Lower lobe of right lung (tissue), 2 donors: ENCODE data around the gene OR2AJ1. TPM values are rescaled to one million over a fixed set of nuclear protein-coding genes. Genes with fewer than 3 reads are reported as not detected.
"Not testable (repeated sequence)": the region's sequence is repeated elsewhere in the genome, so short reads cannot be mapped to it uniquely, and the experiment has no call there.

Source experiments
- ATAC-seq, 2 donors: fragments of 200-7000 bp; cut with Tn5 transposase; one replicate each; pipeline ENCODE4 v1.9.1; 2020 to 2022; ENCODE audit warnings: mild to moderate bottlenecking in 2 of 2, moderate library complexity in 2 of 2
- DNase-seq: peaks from one replicate; pipeline ENCODE4 v3.0.0-alpha.2; 2020
- H3K27ac ChIP-seq: fragments of 200-600 bp; one replicate; pipeline ENCODE4 v1.8.0; 2022
- H3K27me3 ChIP-seq: fragments of 200-600 bp; one replicate; pipeline ENCODE4 v1.8.0; 2022; ENCODE audit warnings: low read depth
- H3K36me3 ChIP-seq: fragments of 200-600 bp; one replicate; pipeline ENCODE4 v1.8.0; 2022; ENCODE audit warnings: mild to moderate bottlenecking
- H3K4me1 ChIP-seq: fragments of 200-600 bp; one replicate; pipeline ENCODE4 v1.8.0; 2022
- H3K4me3 ChIP-seq: fragments of 200-600 bp; one replicate; pipeline ENCODE4 v1.8.0; 2022; ENCODE audit warnings: mild to moderate bottlenecking
- H3K9me3 ChIP-seq: fragments of 200-600 bp; one replicate; pipeline ENCODE4 v1.8.0; 2022
- CTCF ChIP-seq: fragments of 200-600 bp; IDR thresholded peaks from one replicate; pipeline ENCODE4 v1.8.0; 2022; ENCODE audit warnings: antibody characterized with exemption, mild to moderate bottlenecking
- intact Hi-C: fragments of 100-400 bp; cut with DNase I; formaldehyde crosslinking; loops from one replicate; pipeline ENCODE4 v1.11.0; 2022
- total RNA-seq: library from RNA; stranded (reverse); fragmentation: NEBNext Ultra II Directional; extraction: Animal tissue kit (Norgen Biotek cat#: 25700); gene quantifications from one replicate; pipeline ENCODE4 v1.2.1, GENCODE V29; 2021
- donor health status: DM: no; HTN: yes; CAD: no; lungs with severe emphysema.

OR2AJ1 gene
- total RNA-seq, 1 donor from 2014 or later, result not detected

DNA sequence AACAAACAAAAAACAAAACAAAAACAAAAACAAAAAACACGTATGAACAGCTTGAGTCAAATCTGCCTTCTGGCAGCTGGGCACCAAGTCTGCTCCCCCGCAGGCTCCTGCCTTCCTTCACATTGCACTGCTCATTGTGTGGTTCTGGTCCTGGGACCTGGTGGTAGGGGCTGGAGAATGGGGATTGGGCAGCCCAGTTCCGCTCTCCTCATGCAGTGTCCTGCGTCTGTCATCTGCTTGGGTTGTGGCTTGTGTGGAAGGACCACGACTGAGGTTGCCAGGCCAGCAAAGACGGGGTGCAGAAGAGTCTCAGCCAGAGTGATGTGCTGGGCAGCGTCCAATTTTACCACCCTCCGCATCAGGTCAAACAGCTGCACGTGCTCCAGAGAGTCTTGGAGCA lies 11.1 kb downstream of the OR2AJ1 start:
- Histone ChIP-seq H3K27ac (no peak overlapping the region), H3K36me3 (no peaks in the 10 kb centered on the region), H3K9me3 (no peaks in the 10 kb centered on the region), H3K4me3 (no peak overlapping the region), H3K4me1 (no peaks in the 10 kb centered on the region), H3K27me3 (peaks cover 5% of the 10 kb centered on the region)
- ATAC-seq, result peak in 1 of 2 donors; percentile 9
- intact Hi-C loops, result no loop called here
- TF ChIP-seq CTCF, result no peak
- DNase-seq, result no peak

GRCh38 chr1:247936415-247936814 lies 11.7 kb downstream of the OR2AJ1 start:
- H3K4me3 ChIP-seq, result no peak overlapping the region
- no peak overlapping the region for H3K27ac ChIP-seq
- peaks cover 5% of the 10 kb centered on the region for H3K27me3 ChIP-seq
- H3K36me3 ChIP-seq, result no peaks in the 10 kb centered on the region
- ATAC-seq (peak in 1 of 2 donors; percentile 7), DNase-seq (no peak)
- no peaks in the 10 kb centered on the region for H3K4me1 ChIP-seq
- TF ChIP-seq CTCF, result no peak
- no peaks in the 10 kb centered on the region for H3K9me3 ChIP-seq
- intact Hi-C loops, result no loop called here

- intact Hi-C loops, result not testable (repeated sequence)
- peak overlapping the region; percentile 37 for H3K4me3 ChIP-seq
Observed at GRCh38 chr1:247936965-247937734, 12.5 kb downstream of the OR2AJ1 start.

DNA sequence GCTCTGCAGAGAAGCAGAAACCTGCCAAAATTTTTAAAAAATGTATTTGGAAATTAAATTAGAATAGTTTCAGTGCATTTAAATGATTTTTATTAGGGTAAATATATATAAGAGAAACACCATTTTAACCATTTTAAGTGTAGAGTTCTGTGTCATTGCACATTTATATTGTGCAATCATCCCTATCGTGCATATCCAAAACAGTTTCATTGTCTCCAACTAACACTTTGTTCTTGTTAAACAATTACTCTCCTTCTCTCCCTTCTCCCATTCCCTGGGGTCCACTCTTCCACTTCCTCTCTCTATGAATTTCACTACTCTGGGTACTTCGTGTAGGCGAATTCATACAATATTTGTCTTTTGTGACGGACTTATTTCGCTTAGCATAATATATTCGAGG lies 17.9 kb downstream of the OR2AJ1 start:
- Histone ChIP-seq H3K9me3 (no peaks in the 10 kb centered on the region), H3K4me3 (no peak overlapping the region), H3K27ac (no peak overlapping the region), H3K36me3 (no peaks in the 10 kb centered on the region), H3K4me1 (no peaks in the 10 kb centered on the region), H3K27me3 (no peaks in the 10 kb centered on the region)
- TF ChIP-seq CTCF, result no peak
- ATAC-seq, result no peak
- no peak for DNase-seq
- intact Hi-C loops, result no loop called here

More at GRCh38 chr1:247936965-247937734, 12.5 kb downstream of the OR2AJ1 start:
- DNase-seq (peak; percentile 87), ATAC-seq (peak; percentile 81 to 94)
- not testable (repeated sequence) for H3K4me1 ChIP-seq, H3K36me3 ChIP-seq, H3K27me3 ChIP-seq, H3K27ac ChIP-seq, H3K9me3 ChIP-seq
- peak; percentile 62 for TF ChIP-seq CTCF

GRCh38 chr1:247948558-247948957 lies 23.9 kb downstream of the OR2AJ1 start, which contains the start of gene OR2L8:
Gene OR2L8, plus strand, starts transcription at chr1:247948858. Its CDS starts 0 bp downstream, at chr1:247948858.
- DNase-seq (no peak), ATAC-seq (no peak)
- no peaks in the 10 kb centered on the region for H3K4me1 ChIP-seq
- no peak within 1 kb of the TSS for H3K4me3 ChIP-seq
- H3K9me3 ChIP-seq, result no peaks in the 10 kb centered on the region
- no peak within 1 kb of the TSS for H3K27ac ChIP-seq
- TF ChIP-seq CTCF, result no peak
- H3K27me3 ChIP-seq, result no peaks in the 10 kb centered on the region
- intact Hi-C loops, result no loop called here
- no peaks in the 10 kb centered on the region for H3K36me3 ChIP-seq
